GM19043 (cell line): Measurements from ENCODE around the gene CNGA2.

ENCODE experiments used
- ATAC-seq: cut with Tn5 transposase; IDR thresholded peaks from one replicate; pipeline ENCODE4 v1.9.1; 2021; ENCODE audit warnings: low read depth; ENCODE audit not compliant: unreplicated experiment

The CNGA2 gene

DNA sequence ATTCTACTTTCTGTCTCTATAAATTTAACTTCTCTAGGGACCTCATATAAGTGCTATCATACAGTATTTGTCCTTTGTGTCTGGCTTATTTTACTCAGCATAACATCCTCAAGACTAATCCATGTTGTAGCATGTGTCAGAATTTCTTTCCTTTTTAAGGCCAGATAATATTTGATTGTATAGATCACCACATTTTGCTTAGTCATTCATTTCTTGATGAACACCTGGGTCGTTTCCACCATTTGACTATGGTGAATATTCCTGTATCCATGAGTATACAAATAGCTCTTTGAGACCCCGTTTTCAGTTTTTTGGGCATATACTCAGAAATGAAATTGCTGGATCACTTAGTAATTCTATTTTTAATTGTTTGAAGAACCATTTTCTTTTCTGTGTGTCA is 12.0 kb downstream of the CNGA2 start:
- ATAC-seq, result no peak

DNA sequence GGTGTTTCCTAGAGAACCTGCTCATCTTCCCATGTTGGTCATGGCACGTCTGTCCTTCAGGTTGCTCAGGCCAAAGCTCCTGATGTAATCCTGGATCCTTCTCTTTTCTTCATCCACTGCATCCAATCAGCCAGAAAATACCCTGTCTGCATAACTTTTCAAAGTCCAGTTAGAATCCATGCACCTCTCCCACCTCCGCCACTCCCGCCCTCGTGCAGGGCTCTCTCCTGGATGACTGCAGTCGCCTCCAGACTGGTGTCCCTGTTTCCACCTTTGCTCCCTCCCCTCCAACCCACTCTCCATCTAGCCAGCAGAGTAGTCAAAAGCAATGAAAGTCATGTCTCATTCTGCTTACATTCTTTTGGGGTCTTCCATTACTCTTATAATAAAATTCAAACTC is 16.0 kb downstream of the CNGA2 start:
- no peak for ATAC-seq

DNA sequence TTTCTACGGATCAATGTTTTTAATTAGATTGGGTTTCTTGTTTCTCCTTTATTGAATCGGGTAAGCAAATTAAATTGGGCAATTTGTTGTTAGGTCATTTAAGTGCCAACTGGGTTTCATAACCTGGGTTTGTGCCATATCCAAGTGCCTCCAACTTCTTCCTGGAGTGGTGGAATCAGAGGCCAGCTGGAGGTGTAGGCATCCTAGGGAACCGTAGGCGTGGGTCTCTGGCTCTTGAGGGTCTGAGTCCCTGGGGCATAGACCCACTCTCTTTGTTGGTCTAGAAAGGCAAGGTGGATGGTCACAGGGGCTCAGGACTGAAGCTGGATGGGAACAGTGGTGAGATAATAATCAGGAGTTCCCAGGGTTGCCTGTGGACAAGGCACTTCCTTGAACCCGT is 18.3 kb downstream of the CNGA2 start:
- no peak for ATAC-seq

DNA sequence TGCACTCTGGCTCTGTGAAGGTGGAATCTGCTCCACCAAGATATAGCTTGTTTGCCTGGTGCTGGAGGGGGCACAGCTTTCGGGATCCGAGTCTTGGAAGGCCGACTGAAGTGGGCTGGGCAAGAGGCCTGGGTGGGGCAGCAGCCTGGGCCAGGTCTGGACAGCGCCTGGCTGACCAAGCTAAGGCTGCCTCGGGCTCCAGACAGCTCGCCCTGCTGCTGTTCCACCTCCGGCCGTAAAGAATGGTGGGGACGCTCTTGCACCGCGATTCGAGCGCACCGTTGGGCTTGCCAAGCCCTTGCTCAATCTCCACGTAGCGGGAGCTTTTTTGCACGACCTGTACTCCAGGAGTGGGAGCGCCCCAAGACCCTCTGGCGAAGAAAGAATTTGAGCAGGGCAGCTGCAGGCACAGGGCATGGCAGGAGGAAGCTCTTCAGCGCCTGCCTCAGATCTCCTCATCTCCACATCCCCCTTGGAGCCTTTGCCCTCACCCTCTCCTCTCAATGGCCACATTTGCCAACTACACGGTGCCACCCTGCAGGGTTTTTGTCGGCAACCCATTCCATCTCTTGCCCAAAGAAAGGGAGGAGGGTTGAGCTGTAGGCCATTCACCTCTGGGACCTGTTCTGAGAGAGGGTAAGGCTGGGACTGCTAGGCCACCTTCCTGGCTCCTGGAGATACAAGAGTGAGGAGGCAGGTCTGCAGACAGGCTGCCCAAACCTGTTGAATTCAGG is 18.9 kb downstream of the CNGA2 start:
- ATAC-seq, result peak; percentile 71

DNA sequence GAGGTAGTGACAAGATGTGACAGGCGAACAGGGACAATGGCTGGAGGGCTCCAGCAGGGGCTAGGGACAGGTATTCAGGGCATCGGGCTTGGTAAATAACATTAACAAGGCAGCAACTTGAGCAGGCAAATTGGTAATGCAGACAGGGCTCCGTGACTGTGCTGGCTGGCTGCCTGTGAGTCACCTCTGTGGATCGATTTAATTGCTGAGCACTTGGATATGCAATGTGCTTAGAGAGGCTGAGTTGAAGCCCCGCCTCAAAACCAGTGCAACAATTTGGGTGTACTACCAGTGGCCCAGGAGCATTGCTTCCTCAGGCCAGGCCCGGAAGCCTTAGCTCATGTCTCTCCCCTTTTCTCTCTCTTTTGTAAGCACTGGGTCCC is 19.5 kb downstream of the CNGA2 start:
- no peak for ATAC-seq

DNA sequence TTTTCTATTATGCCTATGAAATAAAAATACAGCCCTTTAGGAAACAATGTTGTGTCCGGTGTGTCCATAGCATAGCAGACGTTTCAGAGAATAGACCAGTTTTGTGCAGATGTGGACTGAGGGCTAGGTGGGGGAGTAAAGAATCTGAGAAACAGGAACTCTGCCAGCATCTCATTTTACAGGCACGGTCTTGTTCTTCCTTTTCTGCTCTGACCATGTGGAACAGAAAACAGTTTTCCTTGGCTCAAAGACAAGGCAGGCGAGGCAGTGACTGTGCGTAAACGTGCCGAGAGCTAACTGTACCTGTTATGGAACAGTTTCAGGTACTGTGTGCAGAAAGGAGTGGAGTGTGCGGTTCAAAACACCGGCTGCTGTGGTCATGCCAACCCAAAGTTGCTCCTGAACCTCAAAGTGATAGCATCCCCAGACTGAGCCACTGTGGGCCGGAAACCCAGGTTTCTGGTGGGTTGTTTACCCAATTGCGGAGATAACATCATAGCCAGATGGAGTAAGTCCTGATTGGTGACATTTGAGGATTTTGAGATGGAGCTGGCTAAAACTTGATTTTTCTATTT is 20.2 kb downstream of the CNGA2 start:
- ATAC-seq, result no peak

DNA sequence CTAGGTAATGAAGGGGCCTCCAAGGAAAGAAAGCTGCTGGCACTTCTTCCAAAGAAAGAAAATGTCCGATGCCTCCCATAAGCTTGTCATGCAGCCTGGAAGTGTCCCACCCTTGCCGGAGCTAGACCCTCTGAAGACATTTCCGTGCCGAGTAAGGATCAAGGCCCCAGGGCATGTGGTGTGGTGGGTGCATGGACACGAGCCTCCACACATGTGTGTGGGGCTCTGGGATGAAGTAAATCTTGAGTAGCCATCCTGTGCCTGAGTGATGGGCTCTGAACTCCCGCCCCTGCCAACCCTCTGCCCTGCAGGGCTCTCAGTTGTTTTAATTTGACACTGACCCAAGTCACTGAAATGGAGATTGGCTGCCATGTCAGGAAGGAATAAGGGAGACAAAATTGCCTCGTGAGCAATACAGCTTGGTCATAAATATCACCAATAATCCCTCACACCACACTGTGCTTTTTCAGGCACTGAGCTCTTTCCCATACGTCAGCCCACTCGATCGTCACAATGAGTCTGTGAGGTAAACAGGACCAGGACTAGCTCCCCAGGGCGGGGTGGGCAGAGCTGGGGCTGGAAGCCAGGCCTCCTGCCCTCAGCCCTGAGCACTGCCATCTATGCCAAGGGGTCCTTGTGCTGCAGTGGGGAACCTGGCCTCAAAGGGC is 24.6 kb downstream of the CNGA2 start:
- no peak for ATAC-seq

DNA sequence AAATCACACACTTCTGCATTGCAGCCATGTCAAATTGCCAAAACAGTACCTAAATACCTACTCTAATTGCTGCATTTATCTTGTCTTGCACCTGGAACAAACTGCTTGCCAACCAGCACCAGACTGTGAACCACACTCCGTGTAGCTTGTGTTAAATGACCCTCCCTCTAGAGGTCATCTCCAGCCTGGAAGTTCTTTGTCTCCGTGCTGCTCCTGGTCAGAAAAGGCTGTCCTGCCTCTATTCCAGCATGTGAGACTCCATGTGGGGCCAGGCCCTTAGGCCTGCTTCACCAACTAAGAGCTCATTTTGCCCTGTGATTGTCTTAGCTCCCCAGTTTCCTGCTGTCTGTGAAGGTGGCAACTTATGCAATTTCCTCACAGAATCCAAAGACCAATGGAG is 28.3 kb downstream of the CNGA2 start:
- no peak for ATAC-seq

DNA sequence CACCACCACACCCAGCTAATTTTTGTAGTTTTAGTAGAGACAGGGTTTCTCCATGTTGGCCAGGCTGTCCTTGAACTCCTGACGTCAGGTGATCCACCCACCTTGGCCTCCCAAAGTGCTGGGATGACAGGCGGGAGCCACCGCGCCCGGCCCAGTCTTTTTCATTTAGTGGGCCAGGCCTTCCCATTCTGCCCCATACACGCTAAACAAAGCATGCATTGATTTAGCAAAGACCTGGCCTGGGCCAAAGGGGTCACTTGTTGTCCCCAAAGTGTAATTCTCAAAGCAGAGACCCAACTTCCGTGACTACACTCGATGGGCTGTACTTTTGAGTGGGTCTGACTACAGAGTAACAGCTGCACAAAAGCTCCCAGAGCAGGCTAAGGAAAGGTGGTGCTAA is 29.2 kb downstream of the CNGA2 start:
- ATAC-seq, result no peak

DNA sequence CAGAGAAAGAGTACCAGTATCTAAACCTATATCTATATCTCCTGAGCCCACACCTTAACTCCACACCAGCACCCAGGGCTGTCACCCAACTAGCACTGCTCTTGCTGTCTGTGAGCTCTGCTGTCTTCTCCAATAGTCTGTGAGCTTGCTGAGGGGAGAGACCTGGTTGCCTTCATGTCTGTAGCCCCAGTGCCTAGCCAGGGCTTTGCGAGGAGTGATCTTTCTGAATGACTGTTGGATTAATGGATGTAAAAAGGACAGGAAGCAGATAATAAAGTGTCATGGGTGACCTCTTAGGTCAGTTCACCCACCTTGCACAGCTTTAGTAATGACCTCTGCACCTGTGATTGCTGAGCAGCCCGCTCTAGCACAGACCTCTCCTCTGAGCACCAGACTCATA is 30.5 kb downstream of the CNGA2 start:
- no peak for ATAC-seq

DNA sequence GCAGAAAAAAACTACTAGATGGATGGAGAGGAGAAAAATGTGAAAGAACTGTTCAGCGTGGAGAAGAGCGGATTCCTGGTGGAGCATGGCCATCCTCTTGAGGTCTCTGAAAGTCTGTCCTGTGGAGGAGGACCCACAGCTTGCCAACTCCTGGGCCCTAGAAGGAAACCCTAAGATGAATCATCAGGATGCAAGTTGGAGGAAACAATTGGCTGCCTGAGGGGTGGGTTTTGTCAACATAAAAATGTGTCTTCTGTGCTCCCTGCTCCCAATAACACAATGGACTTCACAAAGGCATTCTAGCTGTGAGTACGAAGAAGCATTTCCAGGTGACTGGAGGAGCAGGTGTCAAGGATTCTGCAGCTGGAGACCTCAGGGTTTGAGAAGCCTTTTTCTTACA is 37.2 kb downstream of the CNGA2 start:
- no peak for ATAC-seq

DNA sequence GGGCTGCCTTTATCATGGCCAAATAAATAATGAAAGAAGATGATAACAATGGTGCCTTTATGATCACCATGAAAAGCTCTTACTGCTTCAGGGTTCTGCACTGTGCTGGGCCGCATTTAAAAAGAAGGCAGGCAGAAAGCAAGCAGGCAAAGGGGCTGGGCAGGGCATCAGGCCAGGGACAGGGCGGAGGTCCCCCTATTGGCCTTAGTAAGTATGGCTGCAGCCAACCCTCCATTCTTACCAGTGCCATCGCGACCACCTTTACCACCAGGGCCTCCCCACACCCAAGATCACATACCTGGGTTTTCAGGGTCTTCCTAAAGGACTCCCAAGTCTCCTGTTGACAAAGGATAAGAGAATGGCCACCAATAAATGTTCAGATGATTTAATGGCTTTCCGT is 38.9 kb downstream of the CNGA2 start:
- no peak for ATAC-seq

DNA sequence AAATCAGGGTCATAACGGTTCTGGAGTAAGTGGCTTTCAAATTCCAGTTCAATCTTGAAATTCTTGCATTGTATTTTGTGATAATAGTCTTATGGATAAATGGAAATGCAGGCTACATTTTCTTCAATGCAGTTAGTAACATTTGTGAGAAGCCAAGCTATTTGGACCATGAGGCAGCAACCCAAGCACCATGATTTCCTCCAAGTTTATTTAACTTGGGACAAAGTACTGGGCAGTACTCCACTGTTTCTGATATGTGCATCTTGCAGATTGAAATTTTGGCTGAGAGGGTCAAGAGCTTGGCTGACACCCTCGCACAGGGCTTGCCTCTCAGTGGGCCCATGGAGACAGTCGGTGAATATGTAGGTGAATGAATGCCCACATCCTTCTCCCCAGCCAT is 39.9 kb downstream of the CNGA2 start:
- no peak for ATAC-seq

DNA sequence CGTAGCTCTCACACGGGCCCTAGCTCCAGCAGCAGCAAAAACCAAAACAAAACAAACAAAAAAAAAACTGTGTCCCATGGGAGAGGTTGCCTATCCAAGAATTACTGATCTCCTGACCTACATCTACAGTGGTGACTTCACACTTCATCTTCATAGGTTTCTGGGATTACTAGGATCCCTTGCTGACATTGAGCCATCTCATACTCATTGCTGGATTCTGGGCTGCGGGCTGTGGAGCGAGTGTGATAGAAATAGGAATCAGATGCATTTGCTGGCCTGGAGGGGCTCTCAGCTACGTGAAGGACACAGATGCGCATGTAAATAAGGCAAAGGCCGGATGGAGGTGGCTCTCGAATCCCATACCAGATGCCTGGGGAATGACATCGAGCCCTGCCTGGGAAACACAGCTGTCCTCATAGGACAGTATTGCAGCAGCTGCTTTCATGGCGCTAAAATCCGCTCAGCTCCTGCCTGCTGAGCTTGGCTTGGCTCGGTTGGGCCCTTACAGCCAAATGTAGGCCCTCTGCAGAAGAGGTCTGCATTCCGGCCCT is 41.7 kb downstream of the CNGA2 start:
- ATAC-seq, result no peak

DNA sequence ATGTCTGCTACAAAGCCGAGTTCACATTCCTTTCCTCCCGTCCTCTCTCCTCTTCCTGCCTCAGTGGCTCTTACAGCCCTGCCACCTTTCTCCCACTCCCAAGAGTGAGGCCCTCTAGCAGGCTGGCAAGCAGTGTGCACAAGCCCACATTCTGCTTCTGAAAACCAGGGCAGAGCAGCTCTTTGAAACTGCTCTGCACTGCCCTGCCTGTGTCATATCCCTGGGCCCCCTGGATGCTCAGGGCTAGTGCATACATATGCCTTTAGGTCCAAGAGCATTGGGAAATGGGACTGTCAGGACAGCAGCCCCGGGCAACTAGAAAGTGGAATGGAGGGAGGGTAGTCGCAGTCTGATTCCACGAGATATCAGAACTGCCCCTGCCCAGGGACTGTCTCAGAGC is 42.4 kb downstream of the CNGA2 start:
- no peak for ATAC-seq

DNA sequence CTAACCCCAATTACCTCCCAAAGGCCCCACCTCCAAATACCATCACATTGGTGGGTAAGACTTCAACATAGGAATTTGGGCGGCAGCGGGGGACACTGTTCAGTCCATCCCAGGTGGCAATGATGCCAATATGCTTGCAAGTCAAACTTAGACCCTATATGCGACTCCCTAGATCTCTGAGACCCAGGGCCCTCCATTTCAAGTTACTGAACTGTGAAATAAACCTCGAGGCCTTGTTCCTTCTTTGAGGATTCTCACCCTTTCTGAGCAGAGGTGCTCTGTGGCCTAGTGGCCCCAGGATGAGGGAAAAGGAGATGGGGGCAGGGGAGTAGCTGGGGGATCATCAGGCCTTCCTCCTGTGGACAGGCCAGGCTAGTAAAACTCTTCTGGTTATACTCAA is 44.7 kb downstream of the CNGA2 start:
- ATAC-seq, result no peak

DNA sequence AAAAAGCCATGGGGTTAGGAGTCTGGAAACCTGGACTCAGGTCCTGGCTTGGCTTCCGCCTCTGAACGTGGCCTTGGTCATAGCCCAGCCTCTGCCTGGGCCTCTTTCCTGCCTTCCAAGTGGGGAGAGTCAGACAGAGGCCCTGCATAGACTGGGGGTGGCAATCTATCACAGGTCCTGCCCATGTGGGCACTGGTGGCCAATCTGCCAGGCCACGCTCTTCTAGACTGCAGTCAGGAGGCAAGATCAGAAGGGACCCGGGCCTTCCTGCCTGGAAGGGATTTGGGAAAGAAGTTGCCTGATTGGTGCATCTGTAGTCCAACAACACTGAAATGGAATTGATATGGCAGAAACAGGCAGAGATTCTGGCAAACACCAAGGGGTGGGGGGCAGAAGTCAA is 46.1 kb downstream of the CNGA2 start:
- ATAC-seq, result no peak

DNA sequence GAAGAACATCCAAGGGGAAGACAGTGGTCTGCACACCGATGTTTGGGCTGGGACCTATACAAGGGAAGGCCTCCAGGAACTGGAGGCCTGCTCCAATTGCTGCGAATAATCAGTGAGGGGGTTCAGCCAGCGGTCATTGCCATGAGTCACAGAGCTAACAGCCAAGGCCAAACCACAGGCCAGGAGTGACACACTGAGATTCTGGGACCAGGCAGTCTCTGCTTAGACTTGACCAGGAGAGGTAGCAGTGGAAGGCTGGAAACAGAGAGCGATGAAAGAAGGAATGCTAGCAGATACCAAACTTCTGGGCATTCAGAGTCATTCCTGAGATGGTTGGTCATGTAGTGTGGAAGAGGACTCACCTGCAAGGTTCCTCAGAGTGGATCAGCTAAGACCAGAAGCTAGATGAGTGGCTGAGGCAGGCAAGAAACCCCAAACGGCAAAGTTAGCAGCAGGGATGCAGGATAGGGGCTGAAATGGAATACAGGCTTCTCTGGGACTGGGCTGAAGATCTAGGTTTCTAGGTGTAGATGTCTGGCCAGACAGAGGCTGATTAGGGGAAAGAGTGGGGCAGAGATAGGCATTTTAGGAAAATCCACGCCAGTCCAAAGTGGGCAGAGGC is 54.7 kb downstream of the CNGA2 start:
- ATAC-seq, result no peak

DNA sequence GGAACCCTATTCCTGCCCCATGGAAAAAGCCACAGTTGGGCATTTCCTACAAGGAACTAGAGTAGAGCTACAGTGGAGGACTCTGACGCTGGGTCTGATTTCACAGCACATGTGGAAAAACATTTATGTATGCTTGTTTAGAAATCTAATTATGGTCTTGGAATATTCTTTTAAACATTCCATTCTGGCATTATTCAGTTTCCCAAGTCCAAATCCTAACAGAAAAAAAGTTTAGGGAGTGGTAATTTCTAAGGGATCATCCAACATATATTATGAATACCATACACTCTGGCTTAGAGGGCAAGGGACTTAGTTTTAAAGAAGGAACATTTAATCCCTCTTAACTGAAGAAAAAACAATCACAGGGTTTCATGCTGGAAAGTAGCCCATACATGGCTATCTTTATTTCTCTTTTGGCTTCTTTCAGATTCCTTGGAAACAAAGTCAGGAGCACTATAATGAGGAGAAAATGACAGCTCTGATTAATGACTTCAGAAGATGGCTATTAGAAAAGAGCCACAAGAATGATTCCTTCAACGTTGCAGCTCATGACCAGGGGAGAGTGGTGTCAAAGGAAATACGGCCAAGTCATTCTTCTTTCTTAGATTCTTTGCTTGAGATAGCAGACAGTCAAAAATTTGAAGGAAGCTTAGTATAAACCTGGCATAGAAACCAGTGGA is 56.1 kb downstream of the CNGA2 start:
- ATAC-seq, result no peak

DNA sequence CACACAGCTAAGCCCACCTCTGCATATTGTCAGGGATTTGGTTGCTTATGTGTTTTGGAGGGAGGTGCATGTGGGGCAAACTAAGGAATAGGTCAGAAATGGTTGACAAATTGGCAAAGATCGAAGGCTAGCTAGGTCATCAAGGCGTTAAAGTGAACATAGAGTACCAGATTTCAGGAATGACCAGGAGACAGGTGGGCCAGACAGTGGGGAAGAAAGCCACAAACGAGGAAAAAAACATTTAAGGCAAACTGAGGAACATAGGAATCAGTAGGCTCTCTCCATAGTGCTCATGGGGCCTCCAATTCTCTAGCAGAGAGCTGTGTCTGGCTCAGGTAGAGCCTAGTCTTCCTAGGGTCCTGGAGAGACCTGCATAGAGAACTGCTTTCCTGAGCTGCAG is 57.4 kb downstream of the CNGA2 start:
- no peak for ATAC-seq

DNA sequence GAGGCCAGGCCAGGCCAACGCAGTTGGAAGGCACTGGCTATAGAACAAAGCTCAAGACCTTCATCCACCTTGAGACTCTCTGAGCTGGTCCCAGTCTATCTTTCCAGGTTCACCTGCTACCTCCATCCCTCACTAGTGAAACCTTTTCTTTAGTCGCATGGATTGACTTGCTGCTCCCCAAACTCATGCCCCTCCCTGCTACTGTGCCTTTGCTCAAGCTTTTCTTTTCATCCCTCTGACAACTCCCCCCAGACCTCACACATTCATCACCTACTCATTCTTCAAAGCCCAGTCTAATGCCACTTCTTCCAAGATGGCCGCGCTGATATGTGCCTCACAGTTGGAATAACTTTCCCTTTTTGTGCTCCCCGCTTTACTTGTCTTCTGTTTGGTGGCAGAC is 58.0 kb downstream of the CNGA2 start:
- no peak for ATAC-seq
